GM18526 (cell line): ENCODE measurements around the gene HPS6.
A peak's percentile ranks its signal among the peaks of the same experiment; 100 is the strongest.

Experiments used
- POLR2A ChIP-seq: IDR thresholded peaks from 3 replicates; pipeline ENCODE4 v1.6.1; 2011; ENCODE audit not compliant: insufficient read length; ENCODE audit errors: extremely low read depth

The HPS6 gene

GRCh38 chr10:102064868-102065560 lies at the start of gene HPS6:
Gene HPS6, plus strand, starts transcription at chr10:102065349. Its CDS starts 126 bp downstream, at chr10:102065475.
- peak; percentile 70 for TF ChIP-seq POLR2A

GRCh38 chr10:102016416-102016815 lies 48.7 kb upstream of the HPS6 start:
- no peak for TF ChIP-seq POLR2A

- TF ChIP-seq POLR2A: no peak
These were observed 47.9 kb upstream of the HPS6 start for GRCh38 chr10:102017295-102017694.

- TF ChIP-seq POLR2A: no peak
These were observed 44.2 kb upstream of the HPS6 start for GRCh38 chr10:102020938-102021337.

- no peak for TF ChIP-seq POLR2A
These were observed 40.4 kb upstream of the HPS6 start for GRCh38 chr10:102024799-102025198.

GRCh38 chr10:102027261-102027660 lies 37.9 kb upstream of the HPS6 start:
- no peak for TF ChIP-seq POLR2A

- no peak for TF ChIP-seq POLR2A
These were observed 31.4 kb upstream of the HPS6 start for GRCh38 chr10:102033787-102034186.

GRCh38 chr10:102038410-102038809 lies 26.7 kb upstream of the HPS6 start:
- no peak for TF ChIP-seq POLR2A

- TF ChIP-seq POLR2A: no peak
These were observed 24.7 kb upstream of the HPS6 start for GRCh38 chr10:102040305-102041050.

- TF ChIP-seq POLR2A: no peak
These were observed 19.9 kb upstream of the HPS6 start for GRCh38 chr10:102045292-102045691.

- no peak for TF ChIP-seq POLR2A
These were observed 19.1 kb upstream of the HPS6 start for GRCh38 chr10:102046095-102046494.

- TF ChIP-seq POLR2A: peak; percentile 59
These were observed 9.3 kb upstream of the HPS6 start, which contains the start of gene ARMH3 for GRCh38 chr10:102055647-102056419. Gene ARMH3, minus strand, starts transcription at chr10:102056173. Its CDS starts 16,059 bp downstream, at chr10:102040114.

GRCh38 chr10:102059987-102060386 lies 5.2 kb upstream of the HPS6 start:
- TF ChIP-seq POLR2A: no peak

GRCh38 chr10:102064503-102064867 lies 664 bp upstream of the HPS6 start:
- no peak for TF ChIP-seq POLR2A

- TF ChIP-seq POLR2A: no peak
These were observed 631 bp downstream of the HPS6 start for GRCh38 chr10:102065561-102066398.
